CD4-positive, alpha-beta T cell treated with Interleukin-6 for 4 hours (primary cell): ENCODE measurements around the gene MPZL2.

ENCODE experiments used
- DNase-seq: peaks from one replicate; pipeline ENCODE4 v3.0.0-alpha.2; 2020; ENCODE audit warnings: mixed read lengths

The MPZL2 gene

GRCh38 chr11:118217575-118217974 is 46.5 kb downstream of the MPZL2 start:
- DNase-seq = peak; percentile 40

- peak; percentile 59 for DNase-seq
These were observed 47.2 kb downstream of the MPZL2 start for GRCh38 chr11:118216621-118217481.

GRCh38 chr11:118215765-118216164 is 48.3 kb downstream of the MPZL2 start:
- DNase-seq = no peak

- DNase-seq = peak; percentile 52
These were observed 48.8 kb downstream of the MPZL2 start for GRCh38 chr11:118215262-118215661.

GRCh38 chr11:118214210-118214914 is 49.7 kb downstream of the MPZL2 start:
- no peak for DNase-seq

GRCh38 chr11:118213781-118214180 is 50.3 kb downstream of the MPZL2 start:
- no peak for DNase-seq

GRCh38 chr11:118213201-118213600 is 50.9 kb downstream of the MPZL2 start:
- no peak for DNase-seq

GRCh38 chr11:118212781-118213191 is 51.3 kb downstream of the MPZL2 start:
- no peak for DNase-seq

GRCh38 chr11:118212131-118212725 is 51.9 kb downstream of the MPZL2 start:
- no peak for DNase-seq

- no peak for DNase-seq
These were observed 53.1 kb downstream of the MPZL2 start for GRCh38 chr11:118211006-118211405.

GRCh38 chr11:118210323-118210722 is 53.8 kb downstream of the MPZL2 start:
- DNase-seq = no peak

- DNase-seq = no peak
These were observed 55.1 kb downstream of the MPZL2 start for GRCh38 chr11:118209033-118209432.

- DNase-seq = no peak
These were observed 57.0 kb downstream of the MPZL2 start for GRCh38 chr11:118207079-118207478.

- DNase-seq = no peak
These were observed 57.6 kb downstream of the MPZL2 start for GRCh38 chr11:118206391-118207031.

GRCh38 chr11:118205606-118206378 is 58.3 kb downstream of the MPZL2 start:
- no peak for DNase-seq
